HCT116 (cell line): Measurements from ENCODE around the gene PCCA. TPM values are rescaled to one million over a fixed set of nuclear protein-coding genes. Genes with fewer than 3 reads are reported as not detected.

ENCODE experiments used
- ATAC-seq: fragments of 200-7000 bp; cut with Tn5 transposase; 2 replicates; pipeline ENCODE4 v1.9.1; 2020; ENCODE audit warnings: mild to moderate bottlenecking, moderate library complexity
- BruUV-seq: library from RNA; stranded (reverse); fragments of 400-500 nt; replicated peaks from 2 replicates; lab custom pipeline; 2021; lab: Mats Ljungman, UMichigan
- CTCF ChIA-PET: fragments of 300-600 bp; sonication (Branson Sonifier 250); formaldehyde crosslinking; loops from one replicate; lab custom pipeline; 2021; ENCODE audit warnings: antibody characterized with exemption; lab: Charles Lee
- POLR2A ChIA-PET: fragments of 300-600, 350-600 bp; sonication (Branson Sonifier 250); formaldehyde crosslinking; loops from one replicate; lab custom pipeline; 2021; ENCODE audit warnings: antibody characterized with exemption; lab: Charles Lee
- RAD21 ChIA-PET, 2 experiments: fragments of 300-600 bp; sonication (Branson Sonifier 250); formaldehyde crosslinking; loops; one replicate each; lab custom pipeline; 2023; ENCODE audit warnings: low total read pairs in 2 of 2; ENCODE audit not compliant: uncharacterized antibody in 2 of 2, unreplicated experiment in 2 of 2, low non-redundant PET in 1 of 2; lab: Charles Lee
- DNase-seq: peaks from one replicate; pipeline ENCODE4 v3.0.0-alpha.2; 2010; ENCODE audit warnings: low read depth, low spot score
- H2AFZ ChIP-seq: fragments of 200-600 bp; shearing (Covaris generic), sonication (generic); 2 replicates; pipeline ENCODE4 v1.6.1; 2017; ENCODE audit warnings: low read depth, mixed run types, mixed read lengths, antibody characterized with exemption, low read length; ENCODE audit not compliant: poor library complexity, severe bottlenecking
- H3K27ac ChIP-seq: 2 replicates; pipeline ENCODE4 v1.5.1; 2012; ENCODE audit warnings: low read depth, low read length
- H3K27me3 ChIP-seq: fragments of 200-600 bp; sonication (generic); 2 replicates; pipeline ENCODE4 v1.6.1; 2016; ENCODE audit warnings: mixed run types, low read length, mixed read lengths; ENCODE audit not compliant: insufficient read depth
- H3K36me3 ChIP-seq, 2 experiments: fragments of 200-500 bp in 1 of 2; fragments of 200-600 bp in 1 of 2; sonication (Bioruptor generic) in 1 of 2; sonication (generic) in 1 of 2; 2 replicates each; pipeline versions ENCODE4 v1.5.1 to v1.6.1; 2014 to 2016; ENCODE audit warnings: low read length in 2 of 2, inconsistent platforms in 1 of 2, mixed read lengths in 1 of 2, mixed run types in 1 of 2; ENCODE audit not compliant: insufficient read depth in 2 of 2, control insufficient read depth in 1 of 2
- H3K4me1 ChIP-seq, 2 experiments: fragments of 200-600 bp in 1 of 2; sonication (generic) in 1 of 2; 2 replicates each; pipeline versions ENCODE4 v1.5.1 to v1.6.1; 2012 to 2017; ENCODE audit warnings: low read length in 2 of 2, inconsistent platforms in 1 of 2, mild to moderate bottlenecking in 1 of 2, mixed read lengths in 1 of 2, mixed run types in 1 of 2, moderate library complexity in 1 of 2; ENCODE audit not compliant: insufficient read depth in 2 of 2, control insufficient read depth in 1 of 2
- H3K4me2 ChIP-seq: fragments of 200-600 bp; sonication (generic); 2 replicates; pipeline ENCODE4 v1.6.1; 2017; ENCODE audit warnings: mixed run types, low read length, mixed read lengths
- H3K4me3 ChIP-seq, 2 experiments: fragments of 200-600 bp in 1 of 2; sonication (generic) in 1 of 2; replicated peaks in 1 of 2; 2 replicates each; pipeline ENCODE4 v1.5.1; 2011 to 2016; ENCODE audit warnings: low read length in 2 of 2, control low read depth in 1 of 2, low read depth in 1 of 2, mild to moderate bottlenecking in 1 of 2, mixed read lengths in 1 of 2, mixed run types in 1 of 2
- H3K79me2 ChIP-seq: fragments of 200-600 bp; sonication (generic); 2 replicates; pipeline ENCODE4 v1.6.1; 2017; ENCODE audit warnings: mild to moderate bottlenecking, mixed run types, low read length, moderate library complexity, mixed read lengths; ENCODE audit not compliant: insufficient read depth
- H3K9ac ChIP-seq: fragments of 200-600 bp; sonication (generic); 2 replicates; pipeline ENCODE4 v1.6.1; 2016; ENCODE audit warnings: low read length, mixed read lengths
- H3K9me2 ChIP-seq: fragments of 200-600 bp; sonication (generic), shearing (Covaris generic); 2 replicates; pipeline ENCODE4 v1.6.1; 2017; ENCODE audit warnings: mixed run types, mild to moderate bottlenecking, moderate library complexity; ENCODE audit not compliant: insufficient read depth
- H3K9me3 ChIP-seq, 2 experiments: fragments of 200-500 bp in 1 of 2; fragments of 200-600 bp in 1 of 2; sonication (Bioruptor generic) in 1 of 2; sonication (generic) in 1 of 2; 2 replicates each; pipeline ENCODE4 v1.6.1; 2014 to 2017; ENCODE audit warnings: low read length in 2 of 2, mixed read lengths in 2 of 2, inconsistent platforms in 1 of 2, low read depth in 1 of 2, mild to moderate bottlenecking in 1 of 2, mixed run types in 1 of 2, moderate library complexity in 1 of 2; ENCODE audit not compliant: control insufficient read depth in 1 of 2, insufficient read depth in 1 of 2
- H4K20me1 ChIP-seq: fragments of 200-600 bp; sonication (generic), shearing (Covaris generic); 2 replicates; pipeline ENCODE4 v1.6.1; 2017; ENCODE audit warnings: mixed run types, mild to moderate bottlenecking, moderate library complexity; ENCODE audit not compliant: insufficient read depth
- CBX3 ChIP-seq: IDR thresholded peaks from 2 replicates; pipeline ENCODE4 v1.6.1; 2012; ENCODE audit warnings: low read depth
- CEBPB ChIP-seq: IDR thresholded peaks from 2 replicates; pipeline ENCODE4 v1.6.1; 2012; ENCODE audit warnings: low read depth
- CTCF ChIP-seq, 3 experiments: fragments of 200-600 bp in 1 of 3; sonication (generic) in 1 of 3; IDR thresholded peaks in 2 of 3; conservative IDR thresholded peaks in 1 of 3; 2 replicates each; pipeline ENCODE4 v1.5.1; 2012 to 2017; ENCODE audit warnings: low read depth in 2 of 3, low read length in 2 of 3, antibody characterized with exemption in 1 of 3, borderline replicate concordance in 1 of 3, control low read depth in 1 of 3, mild to moderate bottlenecking in 1 of 3, mixed read lengths in 1 of 3, mixed run types in 1 of 3, moderate library complexity in 1 of 3; ENCODE audit not compliant: insufficient read depth in 1 of 3
- EGR1 ChIP-seq: IDR thresholded peaks from 2 replicates; pipeline ENCODE4 v1.6.1; 2012; ENCODE audit warnings: low read depth
- EZH2 ChIP-seq: fragments of 200-600 bp; sonication (generic); IDR thresholded peaks from 2 replicates; pipeline ENCODE4 v1.6.1; 2017; ENCODE audit warnings: antibody characterized with exemption, mixed run types
- MAX ChIP-seq: IDR thresholded peaks from 2 replicates; pipeline ENCODE4 v1.6.1; 2012
- POLR2A ChIP-seq: IDR thresholded peaks from 2 replicates; pipeline ENCODE4 v1.7.0; 2011; ENCODE audit warnings: borderline replicate concordance; ENCODE audit not compliant: insufficient read depth, insufficient read length; ENCODE audit errors: extremely low read depth
- POLR2AphosphoS5 ChIP-seq: IDR thresholded peaks from 2 replicates; pipeline ENCODE4 v1.6.1; 2011; ENCODE audit warnings: mild to moderate bottlenecking, low read depth, low read length, moderate library complexity
- RAD21 ChIP-seq: IDR thresholded peaks from 2 replicates; pipeline ENCODE4 v1.6.1; 2012; ENCODE audit warnings: low read depth, mild to moderate bottlenecking
- REST ChIP-seq: IDR thresholded peaks from 2 replicates; pipeline ENCODE4 v1.6.1; 2012; ENCODE audit warnings: low read depth
- SP1 ChIP-seq: IDR thresholded peaks from 2 replicates; pipeline ENCODE4 v1.6.1; 2012; ENCODE audit warnings: low read depth
- SRF ChIP-seq: IDR thresholded peaks from 2 replicates; pipeline ENCODE4 v1.6.1; 2012; ENCODE audit warnings: low read depth
- TCF7L2 ChIP-seq: IDR thresholded peaks from 2 replicates; pipeline ENCODE4 v1.7.0; 2011; ENCODE audit warnings: borderline replicate concordance, inconsistent platforms; ENCODE audit not compliant: insufficient read depth, insufficient read length; ENCODE audit errors: extremely low read depth
- YY1 ChIP-seq: IDR thresholded peaks from 2 replicates; pipeline ENCODE4 v1.6.1; 2011; ENCODE audit warnings: low read length, low read depth, moderate library complexity, mild to moderate bottlenecking; ENCODE audit not compliant: insufficient replicate concordance; ENCODE audit errors: extremely low read depth
- ZBTB33 ChIP-seq: IDR thresholded peaks from 2 replicates; pipeline ENCODE4 v1.6.1; 2011; ENCODE audit warnings: mild to moderate bottlenecking, low read length, moderate library complexity; ENCODE audit not compliant: insufficient replicate concordance; ENCODE audit errors: extremely low read depth
- ZFX ChIP-seq: fragments of 450-650 bp; IDR thresholded peaks from 2 replicates; pipeline ENCODE4 v1.6.1; 2017
- ZNF274 ChIP-seq: fragments of 200-500 bp; sonication (Bioruptor generic); IDR thresholded peaks from 2 replicates; pipeline ENCODE4 v1.6.1; 2014; ENCODE audit warnings: mild to moderate bottlenecking, low read depth, low read length, inconsistent platforms
- intact Hi-C: fragments of 100-400 bp; cut with micrococcal nuclease; formaldehyde crosslinking; loops from 2 replicates; pipeline ENCODE4 v1.10.0; 2022
- total RNA-seq: library from RNA; stranded (reverse); gene quantifications from one replicate; pipeline ENCODE4 v1.2.1, GENCODE V29; 2021; ENCODE audit not compliant: unreplicated experiment

PCCA gene
- total RNA-seq, 1 experiment from 2014 or later, result 23.0 TPM

- DNase-seq, result no peak
- no TSS peak for BruUV-seq
- intact Hi-C loops, result no loop called here
Observed at GRCh38 chr13:100356426-100356825, 267.5 kb downstream of the PCCA start.

More at GRCh38 chr13:100356426-100356825, 267.5 kb downstream of the PCCA start:
- Histone ChIP-seq H3K27ac (no peak overlapping the region), H4K20me1 (no peaks in the 10 kb centered on the region), H3K9me2 (no peaks in the 10 kb centered on the region), H3K36me3 (no peaks in the 10 kb centered on the region)
- ATAC-seq, result no peak
- TF ChIP-seq SRF (no peak), TCF7L2 (no peak), EZH2 (no peak), POLR2A (no peak), RAD21 (no peak), CBX3 (no peak), ZFX (no peak), YY1 (no peak), POLR2AphosphoS5 (no peak), CEBPB (no peak), EGR1 (no peak), REST (no peak), MAX (no peak), SP1 (no peak), ZNF274 (no peak), CTCF (IDR thresholded peaks at IDR 0.05 in 2 of 3, conservative IDR thresholded peaks at IDR 0.05 in 1 of 3; ENCODE audit: borderline replicate concordance in 1 of 3, insufficient read depth in 1 of 3, low read depth in 2 of 3, low read length in 2 of 3) (no peak), ZBTB33 (no peak)
- TF ChIP-seq, all 23 proteins: peak for 0
- Histone ChIP-seq H3K4me3 (no peak overlapping the region), H3K9ac (no peak overlapping the region), H2AFZ (no peak overlapping the region), H3K9me3 (no peaks in the 10 kb centered on the region), H3K27me3 (no peaks in the 10 kb centered on the region), H3K79me2 (no peaks in the 10 kb centered on the region), H3K4me2 (no peak overlapping the region), H3K4me1 (peaks cover 0 to 4% of the 10 kb centered on the region in 2 experiments; a peak in 1 of 4 replicates)
- ChIA-PET POLR2A (no interaction called here), RAD21 (no interaction called here), CTCF (no interaction called here)
